K562 (cell line): ENCODE results near the gene GMEB2. TPM values are rescaled to one million over a fixed set of nuclear protein-coding genes. Genes with fewer than 3 reads are reported as not detected.
A peak's percentile ranks its signal among the peaks of the same experiment; 100 is the strongest.

Experiments used
- ATAC-seq: fragments of 200-7000 bp; cut with Tn5 transposase; 3 replicates; pipeline ENCODE4 v1.9.1; 2020; ENCODE audit warnings: moderate library complexity
- BruUV-seq: library from RNA; stranded (reverse); fragments of 400-500 nt; replicated peaks from 2 replicates; lab custom pipeline; 2021; lab: Mats Ljungman, UMichigan
- CTCF ChIA-PET: fragments of 300-600 bp; formaldehyde crosslinking; extraction: SDS; loops from one replicate; lab custom pipeline; 2021; ENCODE audit warnings: low intra/inter-chr PET ratio; lab: Yijun Ruan, JAX
- POLR2A ChIA-PET: fragments of 300-600, 350-650 bp; sonication (Branson Sonifier 250); formaldehyde crosslinking; extraction: SDS; loops from one replicate; lab custom pipeline; 2021; ENCODE audit warnings: antibody characterized with exemption, inconsistent platforms; lab: Yijun Ruan, JAX
- DNase-seq, 4 experiments: peaks; one replicate each; pipeline versions ENCODE4 v3.0.0 to v3.0.0-alpha.2; 2011 to 2018; ENCODE audit warnings: low spot score in 3 of 4, mixed read lengths in 3 of 4; ENCODE audit errors: extremely low read depth in 1 of 4
- FAIRE-seq: peaks from 2 replicates; lab custom pipeline; 2011; peaks lifted over from hg19 to GRCh38; lab: Jason Lieb, UNC
- H2AFZ ChIP-seq: 2 replicates; pipeline ENCODE4 v1.6.0; 2011; ENCODE audit warnings: low read depth, low read length, control low read depth, inconsistent platforms
- H3K27ac ChIP-seq: fragments of 200-600 bp; 3 replicates; pipeline ENCODE4 v1.8.0; 2011; ENCODE audit warnings: low read depth, mild to moderate bottlenecking, control low read depth, inconsistent platforms, low read length, moderate library complexity, mixed read lengths; ENCODE audit errors: extremely low read depth
- H3K27me3 ChIP-seq, 2 experiments: fragments of 300-600 bp in 1 of 2; 2 replicates in 1 of 2; 3 replicates in 1 of 2; pipeline versions ENCODE4 v1.6.0 to v1.8.0; 2011; ENCODE audit warnings: inconsistent platforms in 2 of 2, low read length in 2 of 2, mild to moderate bottlenecking in 1 of 2, mixed read lengths in 1 of 2, moderate library complexity in 1 of 2; ENCODE audit not compliant: control insufficient read depth in 2 of 2, insufficient read depth in 2 of 2
- H3K36me3 ChIP-seq: fragments of 300-600 bp; 3 replicates; pipeline ENCODE4 v1.8.0; 2011; ENCODE audit warnings: mild to moderate bottlenecking, low read length, inconsistent platforms; ENCODE audit not compliant: control insufficient read depth, insufficient read depth
- H3K4me1 ChIP-seq, 2 experiments: fragments of 200-600 bp in 1 of 2; replicated peaks in 1 of 2; 2 replicates in 1 of 2; 3 replicates in 1 of 2; pipeline versions ENCODE4 v1.5.1 to v1.8.0; 2011; ENCODE audit warnings: inconsistent platforms in 2 of 2, low read length in 2 of 2, mild to moderate bottlenecking in 1 of 2, mixed read lengths in 1 of 2, moderate library complexity in 1 of 2; ENCODE audit not compliant: control insufficient read depth in 2 of 2, insufficient read depth in 2 of 2
- H3K4me2 ChIP-seq: 2 replicates; pipeline ENCODE4 v1.6.1; 2011; ENCODE audit warnings: low read length, control low read depth, inconsistent platforms, mixed read lengths; ENCODE audit not compliant: insufficient read depth
- H3K4me3 ChIP-seq: fragments of 200-600 bp; sonication (generic), shearing (Covaris generic); 2 replicates; pipeline ENCODE4 v1.5.1; 2016; ENCODE audit warnings: control low read depth, inconsistent platforms
- H3K79me2 ChIP-seq: fragments of 200-600 bp; 3 replicates; pipeline ENCODE4 v1.8.0; 2011; ENCODE audit warnings: low read length, inconsistent platforms; ENCODE audit not compliant: control insufficient read depth, insufficient read depth
- H3K9ac ChIP-seq, 2 experiments: 2 replicates each; pipeline versions ENCODE4 v1.6.0 to v1.6.1; 2011; ENCODE audit warnings: low read depth in 2 of 2, low read length in 2 of 2, control low read depth in 1 of 2, inconsistent platforms in 1 of 2, mild to moderate bottlenecking in 1 of 2, mixed read lengths in 1 of 2; ENCODE audit not compliant: insufficient read depth in 1 of 2
- H3K9me1 ChIP-seq: one replicate; pipeline ENCODE4 v1.6.0; 2011; ENCODE audit warnings: inconsistent platforms, mild to moderate bottlenecking, low read length, moderate library complexity; ENCODE audit not compliant: control insufficient read depth, insufficient read depth
- H3K9me3 ChIP-seq: replicated peaks from 2 replicates; pipeline ENCODE4 v1.5.1; 2011; ENCODE audit warnings: low read depth, low read length, inconsistent platforms; ENCODE audit not compliant: control insufficient read depth, insufficient read depth
- H4K20me1 ChIP-seq: replicated peaks from 2 replicates; pipeline ENCODE4 v1.6.1; 2011; ENCODE audit warnings: low read length, inconsistent platforms, mixed read lengths; ENCODE audit not compliant: control insufficient read depth, insufficient read depth
- HDAC3 ChIP-seq: fragments of 450-650 bp; IDR thresholded peaks from 2 replicates; pipeline ENCODE4 v1.6.1; 2018; ENCODE audit warnings: borderline replicate concordance, mild to moderate bottlenecking, moderate library complexity; ENCODE audit not compliant: partially characterized antibody
- HNRNPL ChIP-seq: fragments of 200-400 bp; formaldehyde crosslinking; IDR thresholded peaks from 2 replicates; pipeline ENCODE4 v1.6.1; 2017; ENCODE audit warnings: low read depth, mild to moderate bottlenecking, low read length
- ZFP36 ChIP-seq: fragments of 150-350 bp; IDR thresholded peaks from 2 replicates; pipeline ENCODE4 v1.6.1; 2018; ENCODE audit warnings: low read length, low read depth; ENCODE audit not compliant: partially characterized antibody
- WGBS: fragments of 100-300 bp; shearing (Covaris generic); methylation state at CpG from one replicate; pipeline ENCODE4 v1.1.6; 2016; ENCODE audit warnings: low coverage, mixed read lengths; ENCODE audit not compliant: insufficient coverage; ENCODE audit errors: missing lambda C conversion rate; 5-methylcytosine and 5-hydroxymethylcytosine counted together
- in situ Hi-C: fragments of 300-500 bp; cut with MboI; formaldehyde crosslinking; loops from 4 replicates; pipeline ENCODE4 v1.15.0; 2018; ENCODE audit warnings: inconsistent platforms, mixed read lengths
- intact Hi-C: fragments of 100-400 bp; cut with micrococcal nuclease; formaldehyde crosslinking; loops from 2 replicates; pipeline ENCODE4 v1.14.2; 2022
- polyA plus RNA-seq, 8 experiments: library from polyadenylated mRNA; depleted of rRNA in 4 of 8; stranded (reverse) in 5 of 8; unstranded in 3 of 8; fragments of >200 nt; fragmentation: Nextera tagmentation in 2 of 8; fragmentation: Illumina TruSeq in 1 of 8; extraction: Ambion mirVana in 2 of 8; extraction: Trizol in 1 of 8; gene quantifications; 2 replicates each; pipeline versions ENCODE4 v1.2.1 to v1.2.3, GENCODE V29; 2011 to 2014; ENCODE audit warnings: inconsistent platforms in 1 of 8, missing spikeins in 1 of 8
- total RNA-seq, 7 experiments: library from RNA; depleted of rRNA in 6 of 7; stranded (reverse); fragments of >200 nt in 6 of 7; fragmentation: Illumina TruSeq in 2 of 7; extraction: Trizol in 2 of 7; gene quantifications; 2 replicates each; pipeline versions ENCODE4 v1.2.1 to v1.2.3, GENCODE V29; 2011 to 2021; ENCODE audit warnings: low replicate concordance in 1 of 7
- TF ChIP-seq, protein P1 (sequence below): fragments of 450-650 bp; IDR thresholded peaks from 2 replicates; pipeline ENCODE4 v1.6.1; 2016; ENCODE audit warnings: missing biosample characterization, missing genetic modification characterization

GMEB2 gene
- total and polyA plus RNA-seq, 9 of the 15 experiments (the other 6 are each of a cell fraction or from before 2014, with no cell fraction given): 0.03 to 13.9 (median 6.3) TPM

DNA sequence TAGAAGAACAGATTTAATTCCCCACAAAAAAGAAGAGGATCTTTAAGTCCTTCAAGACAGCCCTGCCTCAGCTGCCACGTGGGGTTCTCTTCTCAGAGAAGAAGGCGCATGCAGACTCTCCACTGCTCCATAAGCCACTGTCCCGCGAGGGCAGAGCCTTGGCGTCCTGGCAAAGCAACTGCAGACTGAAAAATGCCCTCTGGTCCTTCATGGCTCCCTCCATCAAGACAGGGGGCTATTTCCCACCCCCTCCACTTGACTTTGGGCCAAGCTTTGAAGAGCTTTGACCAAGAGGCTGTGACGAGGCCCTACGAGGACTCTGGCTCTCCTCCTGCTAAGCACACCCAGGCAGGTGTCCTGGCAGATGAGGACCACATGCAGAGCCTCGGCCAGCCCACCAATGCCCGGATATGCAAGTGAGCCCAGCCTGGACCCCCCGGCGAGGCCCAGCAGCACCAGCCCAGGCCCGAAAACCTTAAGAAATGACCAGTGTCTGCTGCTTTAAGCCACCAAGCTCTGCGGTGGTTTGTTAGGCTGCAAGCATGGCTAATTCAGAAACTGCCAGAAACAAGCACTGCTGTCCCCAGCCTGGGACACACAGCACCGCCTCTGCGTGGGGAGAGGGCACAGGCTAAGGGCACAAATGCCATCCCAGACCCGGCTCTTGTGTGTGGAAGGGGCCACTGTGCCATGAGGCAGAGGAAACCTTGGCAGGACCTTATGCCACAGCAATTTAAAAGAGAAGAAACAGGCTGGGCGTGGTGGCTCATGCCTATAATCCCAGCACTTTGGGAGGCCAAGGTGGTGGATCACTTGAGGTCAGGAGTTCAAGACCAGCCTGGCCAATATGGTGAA lies 16.1 kb downstream of the GMEB2 start:
- no peaks in the 10 kb centered on the region for H3K9me1 ChIP-seq
- 0 out of 2 replicates have a peak, but pooled peaks cover 2% of the 10 kb centered on the region for H3K9me3 ChIP-seq
- no peaks in the 10 kb centered on the region for H3K27me3 ChIP-seq
- no TSS peak for BruUV-seq
- FAIRE-seq (no peak), DNase-seq (no peak), ATAC-seq (no peak)
- peaks cover 14% of the 10 kb centered on the region for H3K79me2 ChIP-seq
- H3K27ac ChIP-seq: no peak overlapping the region
- TF ChIP-seq HNRNPL: no peak
- TF ChIP-seq ZFP36: no peak
- TF ChIP-seq HDAC3: no peak
- TF ChIP-seq, protein P1, sequence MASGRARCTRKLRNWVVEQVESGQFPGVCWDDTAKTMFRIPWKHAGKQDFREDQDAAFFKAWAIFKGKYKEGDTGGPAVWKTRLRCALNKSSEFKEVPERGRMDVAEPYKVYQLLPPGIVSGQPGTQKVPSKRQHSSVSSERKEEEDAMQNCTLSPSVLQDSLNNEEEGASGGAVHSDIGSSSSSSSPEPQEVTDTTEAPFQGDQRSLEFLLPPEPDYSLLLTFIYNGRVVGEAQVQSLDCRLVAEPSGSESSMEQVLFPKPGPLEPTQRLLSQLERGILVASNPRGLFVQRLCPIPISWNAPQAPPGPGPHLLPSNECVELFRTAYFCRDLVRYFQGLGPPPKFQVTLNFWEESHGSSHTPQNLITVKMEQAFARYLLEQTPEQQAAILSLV (tag): no peak
- peaks cover 12% of the 10 kb centered on the region; the same call in 1 of the 3 replicates for H3K36me3 ChIP-seq
- H4K20me1 ChIP-seq: no peaks in the 10 kb centered on the region
- POLR2A ChIA-PET: interaction anchor here (0.9 kb wide), 2 partner anchors 12 to 15 kb away, joined by 3 read pairs; no protein-coding TSS in a partner anchor
- CTCF ChIA-PET: no interaction called here
- in situ Hi-C loops: no loop called here
- H3K9ac ChIP-seq: 0 out of 4 replicates have a peak overlapping the region, but pooled peaks of 1 of the 2 experiments have one; percentile 26
- 91% methylated on average over 17 of the region's 17 CpGs for WGBS
- no peak overlapping the region for H3K4me3 ChIP-seq
- intact Hi-C loops: no loop called here
- peaks cover 0 to 3% of the 10 kb centered on the region in 2 experiments; a peak in 2 of 5 replicates for H3K4me1 ChIP-seq
- H2AFZ ChIP-seq: no peak overlapping the region
- H3K4me2 ChIP-seq: no peak overlapping the region
